OCI-LY7 (cell line): ENCODE results near the gene TMIE. TPM values are rescaled to one million over a fixed set of nuclear protein-coding genes. Genes with fewer than 3 reads are reported as not detected.

ENCODE experiments used
- BruUV-seq: library from RNA; stranded (reverse); fragments of 400-500 nt; replicated peaks from 2 replicates; lab custom pipeline; 2021; lab: Mats Ljungman, UMichigan
- CTCF ChIA-PET: fragments of 300-600 bp; sonication (Branson Sonifier 250); formaldehyde crosslinking; loops from one replicate; lab custom pipeline; 2022; ENCODE audit warnings: antibody characterized with exemption; ENCODE audit not compliant: unreplicated experiment; lab: Charles Lee
- POLR2A ChIA-PET: fragments of 300-600 bp; sonication (Branson Sonifier 250); formaldehyde crosslinking; loops from one replicate; lab custom pipeline; 2022; ENCODE audit warnings: antibody characterized with exemption; lab: Charles Lee
- DNase-seq: peaks from one replicate; pipeline ENCODE4 v3.0.0-alpha.2; 2015; ENCODE audit warnings: low spot score
- H2AFZ ChIP-seq: fragments of 200-600 bp; sonication (generic), shearing (Covaris generic); 2 replicates; pipeline ENCODE4 v1.6.1; 2014; ENCODE audit warnings: mild to moderate bottlenecking, antibody characterized with exemption, low read length, moderate library complexity
- H3K27ac ChIP-seq: fragments of 200-600 bp; sonication (generic); 2 replicates; pipeline ENCODE4 v1.5.1; 2014; ENCODE audit warnings: mixed run types, low read depth, mild to moderate bottlenecking, moderate library complexity, low read length, inconsistent platforms; ENCODE audit not compliant: poor library complexity, severe bottlenecking
- H3K36me3 ChIP-seq: fragments of 200-600 bp; sonication (generic); 2 replicates; pipeline ENCODE4 v1.6.1; 2014; ENCODE audit warnings: mild to moderate bottlenecking, antibody characterized with exemption, low read length, moderate library complexity, mixed read lengths; ENCODE audit not compliant: insufficient read depth
- H3K4me1 ChIP-seq: fragments of 200-600 bp; sonication (generic); 2 replicates; pipeline ENCODE4 v1.5.1; 2014; ENCODE audit warnings: mild to moderate bottlenecking, low read length; ENCODE audit not compliant: insufficient read depth, poor library complexity, severe bottlenecking
- H3K4me2 ChIP-seq: fragments of 200-600 bp; sonication (generic); 2 replicates; pipeline ENCODE4 v1.6.1; 2014; ENCODE audit warnings: mild to moderate bottlenecking, low read length
- H3K4me3 ChIP-seq: fragments of 200-600 bp; sonication (generic); 2 replicates; pipeline ENCODE4 v1.5.1; 2014; ENCODE audit warnings: mild to moderate bottlenecking, low read depth, low read length; ENCODE audit not compliant: poor library complexity, severe bottlenecking
- H3K79me2 ChIP-seq: fragments of 200-600 bp; sonication (generic); 2 replicates; pipeline ENCODE4 v1.6.1; 2016; ENCODE audit warnings: low read depth, mild to moderate bottlenecking, low read length, moderate library complexity, mixed read lengths; ENCODE audit not compliant: insufficient read depth
- H3K9me2 ChIP-seq: fragments of 200-600 bp; sonication (generic); 2 replicates; pipeline ENCODE4 v1.6.1; 2016; ENCODE audit warnings: mild to moderate bottlenecking, low read length, mixed read lengths; ENCODE audit not compliant: insufficient read depth
- H3K9me3 ChIP-seq: fragments of 200-600 bp; sonication (generic); 2 replicates; pipeline ENCODE4 v1.6.1; 2014; ENCODE audit warnings: mild to moderate bottlenecking, mixed run types, low read length, mixed read lengths
- H4K20me1 ChIP-seq: fragments of 200-600 bp; sonication (generic); 2 replicates; pipeline ENCODE4 v1.6.1; 2014; ENCODE audit warnings: mild to moderate bottlenecking, antibody characterized with exemption, low read length, moderate library complexity, mixed read lengths; ENCODE audit not compliant: insufficient read depth
- EZH2phosphoT487 ChIP-seq: fragments of 200-600 bp; sonication (generic); IDR thresholded peaks from 2 replicates; pipeline ENCODE4 v1.6.1; 2018; ENCODE audit warnings: low read depth, borderline replicate concordance, mild to moderate bottlenecking, mixed run types, antibody characterized with exemption, low read length, moderate library complexity, mixed read lengths
- intact Hi-C: fragments of 100-400 bp; cut with micrococcal nuclease; formaldehyde crosslinking; loops from one replicate; pipeline ENCODE4 v1.10.0; 2022; ENCODE audit not compliant: unreplicated experiment
- total RNA-seq, 2 experiments: library from RNA; depleted of rRNA in 1 of 2; stranded (reverse); fragments of >200 nt in 1 of 2; shearing (Covaris generic) in 1 of 2; gene quantifications; 2 replicates each; pipeline ENCODE4 v1.2.3, GENCODE V29; 2014 to 2022
- TF ChIP-seq, protein P1 (sequence below): fragments of 200-600 bp; sonication (generic); conservative IDR thresholded peaks from 2 replicates; pipeline ENCODE4 v1.5.1; 2014; ENCODE audit warnings: mild to moderate bottlenecking, antibody characterized with exemption, low read length, moderate library complexity, mixed read lengths

The TMIE gene
- total RNA-seq, 2 experiments from 2014 or later, result not detected

DNA sequence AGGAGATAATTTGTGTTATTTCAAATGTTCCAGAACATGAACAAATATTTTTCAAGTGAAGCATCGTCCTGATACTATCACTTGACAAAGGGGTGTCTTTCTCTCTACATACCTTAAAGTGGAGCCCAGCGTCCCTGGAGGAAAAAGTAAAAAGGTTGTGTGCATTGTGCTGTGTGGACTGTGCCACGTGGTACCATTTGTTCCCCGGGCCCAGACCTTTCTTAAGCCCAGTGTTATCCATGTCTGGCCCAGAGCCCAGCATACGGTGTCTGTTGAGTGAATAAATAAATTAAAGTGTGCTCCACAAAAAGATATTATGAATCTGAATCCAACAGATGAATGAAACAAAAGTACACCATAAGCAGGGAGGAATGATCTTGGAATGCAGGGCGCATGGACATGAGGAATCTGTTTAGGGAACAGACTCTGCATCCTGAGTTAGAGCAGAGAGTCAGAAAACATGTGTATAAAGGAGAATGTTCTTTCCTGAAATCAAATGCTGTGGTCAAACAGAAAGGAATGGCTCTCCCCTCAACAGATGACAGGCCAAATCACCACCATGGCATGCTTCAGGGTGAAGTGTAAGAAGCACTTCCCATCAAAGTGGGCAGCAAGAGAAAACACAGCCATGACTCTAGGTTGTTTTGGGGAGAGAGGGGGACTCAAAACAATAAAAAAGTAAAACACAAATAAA lies 24.6 kb downstream of the TMIE start:
- no peak for DNase-seq
- H3K9me2 ChIP-seq, result no peaks in the 10 kb centered on the region
- H2AFZ ChIP-seq, result no peak overlapping the region
- intact Hi-C loops, result no loop called here
- no peak overlapping the region for H3K4me3 ChIP-seq
- H3K27ac ChIP-seq, result no peak overlapping the region
- H3K4me1 ChIP-seq, result no peaks in the 10 kb centered on the region
- H3K9me3 ChIP-seq, result no peaks in the 10 kb centered on the region
- BruUV-seq, result no TSS peak
- no peaks in the 10 kb centered on the region for H4K20me1 ChIP-seq
- CTCF ChIA-PET, result interaction anchor here (0.6 kb wide), 1 partner anchor 91 kb away, joined by 3 read pairs; no protein-coding TSS in a partner anchor
- no peak for TF ChIP-seq EZH2phosphoT487
- TF ChIP-seq, protein P1, sequence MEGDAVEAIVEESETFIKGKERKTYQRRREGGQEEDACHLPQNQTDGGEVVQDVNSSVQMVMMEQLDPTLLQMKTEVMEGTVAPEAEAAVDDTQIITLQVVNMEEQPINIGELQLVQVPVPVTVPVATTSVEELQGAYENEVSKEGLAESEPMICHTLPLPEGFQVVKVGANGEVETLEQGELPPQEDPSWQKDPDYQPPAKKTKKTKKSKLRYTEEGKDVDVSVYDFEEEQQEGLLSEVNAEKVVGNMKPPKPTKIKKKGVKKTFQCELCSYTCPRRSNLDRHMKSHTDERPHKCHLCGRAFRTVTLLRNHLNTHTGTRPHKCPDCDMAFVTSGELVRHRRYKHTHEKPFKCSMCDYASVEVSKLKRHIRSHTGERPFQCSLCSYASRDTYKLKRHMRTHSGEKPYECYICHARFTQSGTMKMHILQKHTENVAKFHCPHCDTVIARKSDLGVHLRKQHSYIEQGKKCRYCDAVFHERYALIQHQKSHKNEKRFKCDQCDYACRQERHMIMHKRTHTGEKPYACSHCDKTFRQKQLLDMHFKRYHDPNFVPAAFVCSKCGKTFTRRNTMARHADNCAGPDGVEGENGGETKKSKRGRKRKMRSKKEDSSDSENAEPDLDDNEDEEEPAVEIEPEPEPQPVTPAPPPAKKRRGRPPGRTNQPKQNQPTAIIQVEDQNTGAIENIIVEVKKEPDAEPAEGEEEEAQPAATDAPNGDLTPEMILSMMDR, result no peak
- no peak overlapping the region for H3K4me2 ChIP-seq
- POLR2A ChIA-PET, result interaction anchor here (1.3 kb wide), 1 partner anchor 11 kb away, joined by 4 read pairs; no protein-coding TSS in a partner anchor
- no peaks in the 10 kb centered on the region for H3K79me2 ChIP-seq
- H3K36me3 ChIP-seq, result no peaks in the 10 kb centered on the region

DNA sequence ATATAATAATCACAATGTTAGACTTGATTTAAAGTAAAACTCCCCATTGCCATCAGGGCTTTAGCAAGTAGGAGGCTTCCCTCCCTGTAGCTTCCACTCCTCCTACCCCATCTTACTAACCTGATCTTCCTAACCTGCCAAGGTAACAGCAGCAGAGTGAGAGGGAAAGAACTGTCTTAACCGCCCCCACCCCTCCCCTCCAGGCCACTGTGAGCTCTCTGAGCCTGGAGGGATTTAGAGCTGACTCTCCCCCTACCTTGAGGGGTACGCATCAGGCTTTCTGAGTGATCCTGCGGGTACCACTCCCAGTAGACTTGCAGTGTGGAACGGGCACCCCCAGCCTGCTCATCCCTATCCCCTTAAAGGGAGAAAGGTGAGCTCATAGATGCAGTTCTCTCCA lies 27.8 kb downstream of the TMIE start:
- H3K79me2 ChIP-seq, result no peaks in the 10 kb centered on the region
- H3K4me1 ChIP-seq, result no peaks in the 10 kb centered on the region
- no peaks in the 10 kb centered on the region for H3K9me3 ChIP-seq
- H3K4me2 ChIP-seq, result no peak overlapping the region
- no peak for TF ChIP-seq EZH2phosphoT487
- TF ChIP-seq, protein P1, result no peak
- no peak for DNase-seq
- intact Hi-C loops, result no loop called here
- BruUV-seq, result no TSS peak
- no peak overlapping the region for H3K4me3 ChIP-seq
- H3K27ac ChIP-seq, result no peak overlapping the region
- ChIA-PET CTCF (no interaction called here), POLR2A (interaction anchor here (0.6 kb wide), 1 partner anchor 159 kb away, joined by 3 read pairs; no protein-coding TSS in a partner anchor)
- no peaks in the 10 kb centered on the region for H4K20me1 ChIP-seq
- no peak overlapping the region for H2AFZ ChIP-seq
- no peaks in the 10 kb centered on the region for H3K9me2 ChIP-seq
- no peaks in the 10 kb centered on the region for H3K36me3 ChIP-seq

DNA sequence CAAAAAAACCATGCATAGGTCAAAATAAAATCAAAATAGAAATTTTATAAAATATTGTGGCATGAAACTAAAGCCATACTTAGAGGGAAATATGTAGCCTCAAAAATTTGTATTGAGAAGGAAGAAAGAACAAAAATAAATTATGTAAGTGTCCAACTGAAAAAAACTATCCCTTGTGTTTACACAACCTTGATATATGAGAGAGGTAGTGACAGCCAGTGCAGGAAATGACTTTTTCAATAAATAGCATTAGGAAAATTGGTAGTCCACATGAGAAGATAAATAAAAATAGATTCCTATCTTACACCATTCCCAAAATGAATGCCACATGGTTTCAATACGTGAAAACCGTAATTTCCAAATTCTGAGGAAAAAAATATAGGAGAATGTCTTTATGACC lies 29.6 kb downstream of the TMIE start:
- TF ChIP-seq EZH2phosphoT487, result no peak
- TF ChIP-seq, protein P1, result no peak
- ChIA-PET POLR2A (no interaction called here), CTCF (no interaction called here)
- Histone ChIP-seq H3K4me3 (no peak overlapping the region), H3K79me2 (no peaks in the 10 kb centered on the region), H4K20me1 (no peaks in the 10 kb centered on the region), H3K36me3 (no peaks in the 10 kb centered on the region), H3K9me3 (no peaks in the 10 kb centered on the region), H3K27ac (no peak overlapping the region), H2AFZ (no peak overlapping the region), H3K4me2 (no peak overlapping the region), H3K9me2 (no peaks in the 10 kb centered on the region), H3K4me1 (no peaks in the 10 kb centered on the region)
- no TSS peak for BruUV-seq
- intact Hi-C loops, result no loop called here
- no peak for DNase-seq
